ENCODE results near the gene YKT6.

DNA sequence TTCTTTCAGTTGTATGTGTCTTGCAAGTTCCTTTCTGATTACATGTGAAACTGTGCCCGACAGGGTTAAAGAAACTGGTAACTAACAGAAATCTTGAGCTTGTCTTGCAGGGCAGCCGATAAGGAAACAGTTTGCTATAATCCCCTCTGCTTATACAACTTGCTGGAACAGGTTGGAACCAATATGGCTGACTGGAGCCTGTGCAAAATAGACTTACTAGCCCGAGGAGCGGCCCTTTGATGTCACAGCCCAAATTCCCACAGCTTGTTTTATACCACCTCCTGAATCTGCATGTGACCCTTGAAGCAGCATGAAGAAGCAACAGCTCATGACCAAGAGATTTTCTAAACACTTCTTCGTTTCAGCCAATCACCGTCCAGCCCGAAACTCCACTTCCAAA lies 3.3 kb upstream of the YKT6 start:
- TF ChIP-seq, protein P1, sequence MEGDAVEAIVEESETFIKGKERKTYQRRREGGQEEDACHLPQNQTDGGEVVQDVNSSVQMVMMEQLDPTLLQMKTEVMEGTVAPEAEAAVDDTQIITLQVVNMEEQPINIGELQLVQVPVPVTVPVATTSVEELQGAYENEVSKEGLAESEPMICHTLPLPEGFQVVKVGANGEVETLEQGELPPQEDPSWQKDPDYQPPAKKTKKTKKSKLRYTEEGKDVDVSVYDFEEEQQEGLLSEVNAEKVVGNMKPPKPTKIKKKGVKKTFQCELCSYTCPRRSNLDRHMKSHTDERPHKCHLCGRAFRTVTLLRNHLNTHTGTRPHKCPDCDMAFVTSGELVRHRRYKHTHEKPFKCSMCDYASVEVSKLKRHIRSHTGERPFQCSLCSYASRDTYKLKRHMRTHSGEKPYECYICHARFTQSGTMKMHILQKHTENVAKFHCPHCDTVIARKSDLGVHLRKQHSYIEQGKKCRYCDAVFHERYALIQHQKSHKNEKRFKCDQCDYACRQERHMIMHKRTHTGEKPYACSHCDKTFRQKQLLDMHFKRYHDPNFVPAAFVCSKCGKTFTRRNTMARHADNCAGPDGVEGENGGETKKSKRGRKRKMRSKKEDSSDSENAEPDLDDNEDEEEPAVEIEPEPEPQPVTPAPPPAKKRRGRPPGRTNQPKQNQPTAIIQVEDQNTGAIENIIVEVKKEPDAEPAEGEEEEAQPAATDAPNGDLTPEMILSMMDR (IDR thresholded peaks at IDR 0.05; ENCODE audit: poor library complexity) = no peak
- TF ChIP-seq EZH2phosphoT487 (IDR thresholded peaks at IDR 0.05; ENCODE audit: low read depth, severe bottlenecking, unreplicated experiment) (no peak), EZH2 (IDR thresholded peaks at IDR 0.05; ENCODE audit: borderline replicate concordance) (no peak)
